Loucy (cell line): ENCODE data around the gene SMIM5.
"Not testable (repeated sequence)": the region's sequence is repeated elsewhere in the genome, so short reads cannot be mapped to it uniquely, and the experiment has no call there.

ENCODE experiments used
- H2AFZ ChIP-seq: fragments of 200-600 bp; sonication (generic); 2 replicates; pipeline ENCODE4 v1.6.0; 2016; ENCODE audit warnings: antibody characterized with exemption, mild to moderate bottlenecking, low read length, moderate library complexity
- H3F3A ChIP-seq: fragments of 200-600 bp; 2 replicates; pipeline ENCODE4 v1.6.0; 2016; ENCODE audit warnings: antibody characterized with exemption, low read depth, mild to moderate bottlenecking
- H3K27me3 ChIP-seq: fragments of 200-600 bp; sonication (generic); 2 replicates; pipeline ENCODE4 v1.6.1; 2014; ENCODE audit warnings: low read length, mild to moderate bottlenecking; ENCODE audit not compliant: insufficient read depth, poor library complexity, severe bottlenecking
- H3K36me3 ChIP-seq: fragments of 200-600 bp; sonication (generic); 2 replicates; pipeline ENCODE4 v1.6.1; 2016; ENCODE audit warnings: low read length; ENCODE audit not compliant: insufficient read depth
- H3K4me1 ChIP-seq: fragments of 200-600 bp; sonication (generic); 2 replicates; pipeline ENCODE4 v1.5.1; 2014; ENCODE audit warnings: low read length, mild to moderate bottlenecking; ENCODE audit not compliant: insufficient read depth, poor library complexity, severe bottlenecking
- H3K4me2 ChIP-seq: fragments of 200-600 bp; sonication (generic); 2 replicates; pipeline ENCODE4 v1.6.0; 2014; ENCODE audit warnings: antibody characterized with exemption, low read length, low read depth, mild to moderate bottlenecking; ENCODE audit not compliant: poor library complexity, severe bottlenecking
- H3K4me3 ChIP-seq: fragments of 200-600 bp; sonication (generic); 2 replicates; pipeline ENCODE4 v1.5.1; 2014; ENCODE audit warnings: low read length, mild to moderate bottlenecking, mixed read lengths; ENCODE audit not compliant: poor library complexity, severe bottlenecking
- H3K79me2 ChIP-seq: fragments of 200-600 bp; sonication (generic); 2 replicates; pipeline ENCODE4 v1.6.1; 2014; ENCODE audit warnings: low read length; ENCODE audit not compliant: insufficient read depth
- H3K9ac ChIP-seq: fragments of 200-600 bp; sonication (generic); 2 replicates; pipeline ENCODE4 v1.6.0; 2014; ENCODE audit warnings: mild to moderate bottlenecking, low read depth, low read length, moderate library complexity; ENCODE audit not compliant: poor library complexity, severe bottlenecking
- H3K9me2 ChIP-seq: fragments of 200-600 bp; sonication (generic); replicated peaks from 2 replicates; pipeline ENCODE4 v1.6.1; 2016; ENCODE audit warnings: low read depth, low read length, mixed read lengths
- H3K9me3 ChIP-seq: fragments of 200-600 bp; sonication (generic); 2 replicates; pipeline ENCODE4 v1.6.1; 2014; ENCODE audit warnings: mild to moderate bottlenecking, antibody characterized with exemption, low read length, low read depth; ENCODE audit not compliant: insufficient read depth
- H4K20me1 ChIP-seq: fragments of 200-600 bp; sonication (generic); 2 replicates; pipeline ENCODE4 v1.6.0; 2014; ENCODE audit warnings: antibody characterized with exemption, low read length, mild to moderate bottlenecking; ENCODE audit not compliant: insufficient read depth, poor library complexity, severe bottlenecking
- CTCF ChIP-seq: fragments of 200-600 bp; sonication (generic); conservative IDR thresholded peaks from 2 replicates; pipeline ENCODE4 v1.5.1; 2014; ENCODE audit warnings: mild to moderate bottlenecking, antibody characterized with exemption, low read length
- EZH2phosphoT487 ChIP-seq: fragments of 200-600 bp; IDR thresholded peaks from 2 replicates; pipeline ENCODE4 v1.6.1; 2018; ENCODE audit warnings: antibody characterized with exemption, mild to moderate bottlenecking, moderate library complexity, borderline replicate concordance

The SMIM5 gene

DNA sequence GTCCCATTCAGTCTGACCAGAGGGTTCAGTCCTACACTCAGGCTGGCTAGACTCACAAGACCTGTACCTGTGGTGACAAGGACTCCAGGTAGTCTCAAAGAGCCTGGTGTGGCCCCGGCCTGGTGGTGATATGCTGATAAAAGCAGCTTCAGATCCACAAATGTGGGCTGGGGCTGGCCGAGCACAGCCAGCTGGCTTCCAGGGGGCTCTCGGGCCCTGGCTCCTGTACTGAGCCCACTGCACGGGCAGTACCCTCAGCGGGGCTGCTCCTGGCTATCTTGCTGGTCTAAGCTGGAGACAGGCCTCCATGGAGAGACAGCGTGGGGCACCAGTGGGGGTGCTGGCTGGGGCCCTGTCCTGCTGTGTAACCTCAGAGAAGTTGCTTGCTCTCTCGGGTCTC lies 4.3 kb downstream of the SMIM5 start:
- Histone ChIP-seq H3K9ac (no peak overlapping the region), H3K27me3 (no peaks in the 10 kb centered on the region), H3F3A (no peaks in the 10 kb centered on the region), H3K79me2 (no peaks in the 10 kb centered on the region), H3K4me1 (peaks cover 13% of the 10 kb centered on the region), H3K4me3 (no peak overlapping the region), H3K4me2 (no peak overlapping the region), H3K9me3 (no peaks in the 10 kb centered on the region), H3K9me2 (no peaks in the 10 kb centered on the region), H3K36me3 (no peaks in the 10 kb centered on the region), H4K20me1 (no peaks in the 10 kb centered on the region), H2AFZ (no peak overlapping the region)
- no peak for TF ChIP-seq CTCF

DNA sequence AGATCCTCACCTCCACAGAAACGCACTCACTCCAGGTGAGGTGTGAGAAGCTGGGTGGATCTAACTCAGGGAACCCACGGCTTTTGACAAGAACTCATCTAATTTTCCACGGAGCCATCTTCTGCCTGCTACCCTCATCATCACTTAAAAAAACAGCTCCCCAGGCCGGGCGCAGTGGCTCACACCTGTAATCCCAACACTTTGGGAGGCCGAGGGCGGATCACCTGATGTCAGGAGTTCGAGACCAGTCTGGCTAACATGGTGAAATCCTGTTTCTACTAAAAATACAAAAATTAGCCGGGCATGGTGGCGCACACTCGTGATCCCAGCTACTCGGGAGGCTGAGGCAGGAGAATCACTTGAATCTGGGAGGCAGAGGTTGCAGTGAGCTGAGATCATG lies 4.8 kb downstream of the SMIM5 start:
- H3K36me3 ChIP-seq, H4K20me1 ChIP-seq, H3K9me3 ChIP-seq, H3K27me3 ChIP-seq, H3K4me2 ChIP-seq, H3K79me2 ChIP-seq, H3F3A ChIP-seq, H3K9me2 ChIP-seq, H3K9ac ChIP-seq, H2AFZ ChIP-seq, H3K4me3 ChIP-seq: not testable (repeated sequence)
- H3K4me1 ChIP-seq = peaks cover 13% of the 10 kb centered on the region

DNA sequence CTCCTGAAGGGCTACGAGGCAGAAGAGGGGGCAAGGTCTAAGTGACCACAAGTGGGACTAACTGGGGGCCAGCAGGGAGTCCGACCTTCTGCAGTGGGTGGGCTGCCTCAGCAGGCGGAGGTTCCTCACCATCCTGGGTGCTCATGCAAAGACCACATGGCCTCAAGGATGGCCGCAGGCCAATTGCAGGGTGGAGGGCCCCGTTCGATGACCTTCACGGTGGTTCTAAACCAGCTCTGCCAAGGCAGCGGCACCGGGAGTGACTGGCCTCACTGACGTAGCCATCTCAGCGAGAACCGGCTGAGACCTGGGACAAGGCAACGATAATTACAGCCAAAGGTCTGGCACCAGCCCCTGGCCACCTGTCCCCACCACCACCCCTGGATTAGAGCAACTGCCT lies 5.7 kb downstream of the SMIM5 start:
- H3K9me2 ChIP-seq = no peaks in the 10 kb centered on the region
- no peaks in the 10 kb centered on the region for H3K79me2 ChIP-seq
- H3K9me3 ChIP-seq = no peaks in the 10 kb centered on the region
- TF ChIP-seq EZH2phosphoT487 (no peak), CTCF (no peak)
- no peaks in the 10 kb centered on the region for H3F3A ChIP-seq
- H4K20me1 ChIP-seq = no peaks in the 10 kb centered on the region
- H3K36me3 ChIP-seq = no peaks in the 10 kb centered on the region
- no peak overlapping the region for H2AFZ ChIP-seq
- H3K4me2 ChIP-seq = no peak overlapping the region
- H3K27me3 ChIP-seq = no peaks in the 10 kb centered on the region
- no peak overlapping the region for H3K9ac ChIP-seq
- H3K4me3 ChIP-seq = no peak overlapping the region
- peaks cover 5% of the 10 kb centered on the region for H3K4me1 ChIP-seq

DNA sequence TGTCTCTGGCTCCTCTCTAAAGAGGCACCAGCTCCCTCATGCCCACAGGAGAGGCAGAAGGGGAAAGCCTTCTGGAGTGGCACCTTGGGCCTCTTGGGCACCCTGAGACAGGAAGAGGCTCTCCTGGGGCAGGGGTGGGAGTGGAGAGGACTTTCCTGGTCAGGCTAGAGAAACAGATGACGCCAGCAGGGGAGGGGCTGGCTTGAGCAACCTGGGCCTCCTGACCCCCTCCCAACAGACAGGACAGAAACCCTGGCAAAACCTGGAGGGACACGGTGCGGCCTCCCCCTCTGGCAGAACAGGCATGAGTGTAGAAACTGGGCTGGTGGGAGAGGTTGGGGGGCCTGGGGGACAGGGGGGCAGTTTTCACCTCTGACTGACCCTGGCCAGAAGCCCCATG lies 6.1 kb downstream of the SMIM5 start:
- Histone ChIP-seq H3K4me2 (no peak overlapping the region), H3K79me2 (no peaks in the 10 kb centered on the region), H3K9me2 (no peaks in the 10 kb centered on the region), H4K20me1 (no peaks in the 10 kb centered on the region), H3K9me3 (no peaks in the 10 kb centered on the region), H3K4me3 (no peak overlapping the region), H3F3A (no peaks in the 10 kb centered on the region), H2AFZ (no peak overlapping the region), H3K36me3 (no peaks in the 10 kb centered on the region), H3K4me1 (peaks cover 1% of the 10 kb centered on the region), H3K27me3 (no peaks in the 10 kb centered on the region), H3K9ac (no peak overlapping the region)
- TF ChIP-seq EZH2phosphoT487 (no peak), CTCF (no peak)
